HG03196 (cell line): Measurements from ENCODE around the gene ZFYVE21.
"Not testable (repeated sequence)": the region's sequence is repeated elsewhere in the genome, so short reads cannot be mapped to it uniquely, and the experiment has no call there.

Source experiments
- ATAC-seq: cut with Tn5 transposase; IDR thresholded peaks from one replicate; pipeline ENCODE4 v1.9.1; 2021; ENCODE audit not compliant: unreplicated experiment

Gene ZFYVE21

DNA sequence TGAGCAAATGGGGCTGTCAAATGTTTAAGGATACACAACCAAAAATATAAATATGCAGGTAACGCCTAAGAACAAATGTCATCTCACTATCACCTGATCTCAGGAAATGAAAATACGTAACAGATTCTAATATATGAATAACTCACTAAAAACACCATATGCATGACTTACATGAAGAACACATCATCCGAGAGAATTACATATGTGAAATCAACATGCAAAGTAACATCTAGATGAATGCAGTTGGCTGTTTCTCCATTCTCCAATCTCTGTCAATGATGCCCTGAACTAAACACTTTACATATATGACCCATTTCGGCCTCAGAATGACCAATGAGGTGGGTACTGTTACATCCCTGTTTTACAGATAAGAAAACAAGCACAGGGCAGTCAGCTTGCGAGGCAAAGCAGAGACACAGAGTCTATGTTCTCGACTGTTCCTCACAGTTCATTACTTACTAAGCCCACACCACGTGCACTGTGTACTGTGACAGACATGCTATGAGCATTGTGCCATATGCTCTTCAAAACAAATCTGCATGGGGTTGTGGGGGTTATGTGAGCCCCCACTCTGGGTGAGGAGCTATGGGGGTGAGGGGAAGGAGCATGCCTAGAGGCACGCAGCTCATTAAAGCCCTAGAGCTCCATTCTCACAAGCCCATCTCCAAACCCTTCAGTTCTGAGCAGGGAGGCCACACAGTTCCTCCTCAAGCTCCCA lies 42.6 kb downstream of the ZFYVE21 start:
- ATAC-seq, result no peak

DNA sequence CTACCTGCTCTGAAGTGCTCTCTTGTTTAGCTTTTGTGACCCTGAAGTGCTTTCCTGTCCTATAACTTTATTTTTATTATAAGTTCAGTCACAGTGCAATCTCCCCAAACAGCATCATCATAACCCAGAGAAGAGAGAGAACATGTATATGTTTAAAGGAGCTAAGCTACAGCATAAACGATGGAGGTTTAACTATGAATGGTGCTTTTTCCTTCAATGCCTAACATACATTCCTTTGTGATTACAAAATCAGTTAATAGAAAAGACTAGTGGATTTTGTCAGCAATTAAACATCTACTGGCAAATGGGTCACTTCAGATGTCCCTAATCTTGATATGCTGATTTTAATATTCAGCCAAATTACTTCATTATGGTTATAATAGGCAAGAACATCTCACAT lies 46.4 kb downstream of the ZFYVE21 start:
- no peak for ATAC-seq

DNA sequence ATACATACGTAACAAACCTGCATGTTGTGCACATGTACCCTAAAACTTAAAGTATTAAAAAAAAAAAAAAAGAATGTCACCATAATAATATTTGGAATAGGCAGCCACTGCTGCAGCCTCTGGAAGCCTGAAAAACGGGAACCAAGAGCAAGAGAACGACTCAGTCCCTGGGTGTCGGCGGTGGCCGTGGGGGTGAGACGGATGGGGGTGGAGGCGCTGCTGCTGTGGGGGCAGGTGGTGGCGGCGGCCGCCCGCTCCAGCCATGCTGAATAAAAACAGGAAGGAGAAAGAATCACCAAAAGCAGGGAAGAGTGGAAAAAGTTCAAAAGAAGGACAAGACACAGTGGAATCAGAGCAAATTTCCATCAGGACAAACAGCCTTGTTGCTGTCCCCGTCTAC lies 46.9 kb downstream of the ZFYVE21 start:
- no peak for ATAC-seq

DNA sequence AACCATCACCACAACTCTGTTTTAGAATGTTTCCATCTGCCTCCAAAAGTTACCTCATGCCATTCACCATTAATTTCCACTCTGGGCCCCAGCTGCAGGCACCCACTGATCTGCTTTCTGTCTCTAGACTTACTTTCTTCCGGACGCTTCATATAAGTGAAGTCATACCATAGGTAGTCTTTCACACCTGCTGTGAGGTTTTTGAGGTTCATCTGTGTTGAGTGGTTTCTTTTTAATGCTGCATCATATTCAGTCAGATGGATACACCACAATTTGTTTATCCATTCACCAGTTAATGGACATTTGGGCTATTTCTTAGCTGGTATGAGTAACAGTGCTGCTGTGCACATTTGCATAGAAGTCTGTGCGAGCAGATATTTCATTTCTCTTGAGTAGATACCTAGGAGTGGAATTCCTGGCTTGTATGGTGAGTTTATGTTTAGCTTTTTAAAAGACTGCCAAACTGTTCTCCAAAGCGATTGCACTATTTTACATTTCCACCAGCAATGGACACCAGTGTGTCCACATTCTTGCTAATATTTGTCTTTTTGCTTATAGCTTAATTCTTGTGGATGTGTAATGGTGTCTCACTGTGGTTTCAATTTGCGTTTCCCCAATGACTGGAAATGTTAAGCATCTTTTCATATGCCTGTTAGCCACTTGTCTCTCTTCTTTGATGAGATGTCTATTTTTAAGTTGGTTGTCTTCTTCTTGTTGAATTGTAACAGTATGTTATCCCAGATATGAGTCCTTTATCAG lies 48.3 kb downstream of the ZFYVE21 start:
- no peak for ATAC-seq

DNA sequence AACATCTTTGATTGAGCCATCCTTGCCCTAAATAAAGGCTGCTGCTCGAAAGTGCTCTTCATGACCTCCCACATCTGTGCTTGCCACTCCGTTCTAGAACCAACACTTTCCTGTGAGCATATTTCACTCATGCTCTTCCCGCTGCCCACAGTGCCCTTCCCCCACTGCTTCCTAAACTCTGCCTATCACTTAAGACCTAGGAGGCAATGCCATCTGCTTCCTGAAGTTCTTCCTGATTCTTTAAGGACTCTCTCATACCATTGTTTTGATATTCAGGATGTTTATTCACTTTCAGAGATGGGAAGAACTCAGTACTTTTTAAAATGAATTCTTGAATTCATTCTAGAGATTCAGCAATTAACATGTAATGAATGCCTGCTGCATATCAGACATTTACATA lies 49.9 kb downstream of the ZFYVE21 start:
- no peak for ATAC-seq

DNA sequence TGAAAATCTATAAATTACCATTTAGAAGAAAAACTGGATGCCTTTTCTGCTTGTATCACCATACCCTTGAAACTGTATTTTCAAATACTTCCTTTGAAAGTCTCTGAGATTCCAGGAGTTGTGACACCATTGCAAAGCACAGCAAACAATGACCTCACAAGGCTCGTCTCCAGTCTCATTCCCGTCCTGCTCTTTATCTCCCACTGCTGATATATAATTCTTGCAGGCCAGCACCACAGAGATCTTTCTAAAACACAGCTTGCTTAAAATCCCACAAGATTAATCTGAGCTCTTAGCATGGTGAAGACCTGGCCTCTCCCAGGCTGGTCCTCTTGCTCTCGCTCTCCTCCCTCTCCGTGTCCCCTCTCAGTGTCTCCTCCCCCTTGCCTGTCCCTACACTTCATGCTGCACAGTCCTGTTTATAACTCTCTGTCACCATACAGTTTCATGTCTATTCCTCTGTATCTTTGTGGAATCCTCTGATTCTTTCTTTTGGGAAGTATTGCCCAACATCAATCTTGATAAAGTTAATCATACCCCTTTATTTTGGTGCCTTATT lies 51.8 kb downstream of the ZFYVE21 start:
- ATAC-seq, result no peak

DNA sequence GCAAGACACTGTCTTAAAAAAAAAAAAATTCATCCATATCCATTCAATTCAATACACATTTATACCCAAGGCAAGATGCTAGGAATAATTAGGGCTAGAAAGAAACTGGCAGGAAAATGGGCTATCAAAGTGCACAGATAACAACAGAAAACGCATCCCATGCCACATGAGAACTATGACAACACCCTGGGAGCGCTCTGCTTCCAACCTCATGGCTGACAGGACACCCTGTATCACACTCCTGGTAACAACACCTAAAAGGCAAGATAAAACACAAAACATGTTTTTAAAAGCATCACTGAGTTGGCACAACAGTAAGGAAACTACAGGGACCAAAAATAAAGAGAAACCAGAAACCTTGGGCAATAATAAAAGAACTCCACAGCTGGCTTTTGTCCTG lies 54.9 kb downstream of the ZFYVE21 start:
- no peak for ATAC-seq

DNA sequence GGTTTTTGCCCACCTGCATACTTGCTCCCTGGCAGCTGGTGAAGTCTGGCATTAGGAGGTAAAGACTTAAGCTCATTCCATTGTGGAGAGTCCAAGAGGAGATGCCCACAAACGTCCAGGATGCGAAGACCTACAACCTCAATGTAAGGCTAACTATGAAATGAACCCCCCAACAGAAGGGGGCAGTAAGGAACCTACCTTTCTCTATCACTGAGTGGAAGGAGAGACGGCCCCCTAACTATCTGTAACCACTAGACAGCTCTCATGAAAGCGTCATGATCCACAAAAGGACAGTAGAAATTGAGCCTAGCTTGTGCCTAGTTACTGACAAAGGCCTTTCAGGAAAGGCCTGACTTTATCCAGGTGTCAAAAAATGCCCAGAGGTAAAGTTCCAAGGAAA lies 55.3 kb downstream of the ZFYVE21 start:
- no peak for ATAC-seq

DNA sequence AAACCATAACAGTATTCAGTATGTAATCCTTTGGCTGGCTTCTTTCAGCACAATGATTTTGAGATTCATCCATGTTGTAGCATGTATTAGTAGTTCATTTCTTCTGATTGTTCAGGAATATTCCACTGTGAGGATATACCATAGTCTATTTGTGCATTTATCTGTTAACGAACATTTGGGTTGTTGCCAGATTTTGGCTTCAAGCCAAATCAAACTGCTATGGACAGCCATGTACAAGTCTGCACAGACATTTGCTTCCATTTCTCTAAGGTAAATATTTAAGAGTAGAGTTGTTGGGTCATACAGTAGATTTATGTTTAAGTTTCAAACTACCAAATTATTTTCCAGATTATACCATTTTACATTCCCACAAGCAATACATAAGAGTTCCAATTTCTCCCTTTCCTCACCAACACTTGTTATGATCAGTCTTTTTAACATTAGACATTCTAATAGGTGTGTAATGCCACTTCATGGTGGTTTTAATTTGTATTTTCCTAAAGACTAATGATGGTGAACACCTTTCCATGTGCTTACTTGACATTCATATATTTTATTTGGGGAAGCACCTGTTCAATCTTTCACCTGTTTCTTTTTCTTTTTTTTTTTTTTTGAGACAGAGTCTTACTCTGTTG lies 56.6 kb downstream of the ZFYVE21 start:
- no peak for ATAC-seq

DNA sequence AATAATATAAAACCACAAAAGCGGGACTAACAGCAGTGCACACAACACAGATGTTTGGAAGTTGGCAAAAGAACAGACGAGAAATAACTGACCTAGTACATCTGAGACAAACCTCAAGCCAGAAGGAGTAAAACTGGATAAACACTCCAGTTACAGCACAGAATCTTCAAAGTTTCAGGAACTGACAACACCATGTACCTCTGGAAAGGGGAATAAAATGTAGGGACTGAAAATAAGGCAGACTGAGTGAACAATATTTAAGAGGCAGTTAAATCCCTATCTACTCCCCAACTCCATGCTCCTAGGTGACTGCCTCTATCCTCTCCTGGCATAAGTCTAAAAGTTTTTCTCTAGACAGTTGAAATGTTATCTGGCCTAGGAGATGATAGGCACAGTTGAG lies 57.9 kb downstream of the ZFYVE21 start:
- ATAC-seq, result no peak

DNA sequence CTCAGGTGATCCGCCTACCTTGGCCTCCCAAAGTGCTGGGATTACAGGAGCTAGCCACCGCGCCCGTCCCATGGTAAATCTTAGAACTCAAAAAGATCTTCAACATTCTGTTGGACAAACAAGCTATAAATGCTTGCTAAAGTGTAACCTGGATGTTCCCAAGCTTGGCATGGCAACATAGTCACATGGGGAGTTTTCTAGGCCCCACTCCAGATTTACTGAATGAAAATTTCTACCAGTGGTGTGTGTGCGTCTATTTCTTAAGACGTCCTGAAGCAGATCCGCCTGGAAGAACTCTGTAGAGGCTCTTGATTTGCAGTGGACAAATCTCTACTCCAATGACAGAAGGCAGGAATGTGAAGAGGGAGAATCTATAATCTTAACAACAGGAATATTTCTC lies 59.9 kb downstream of the ZFYVE21 start:
- no peak for ATAC-seq

DNA sequence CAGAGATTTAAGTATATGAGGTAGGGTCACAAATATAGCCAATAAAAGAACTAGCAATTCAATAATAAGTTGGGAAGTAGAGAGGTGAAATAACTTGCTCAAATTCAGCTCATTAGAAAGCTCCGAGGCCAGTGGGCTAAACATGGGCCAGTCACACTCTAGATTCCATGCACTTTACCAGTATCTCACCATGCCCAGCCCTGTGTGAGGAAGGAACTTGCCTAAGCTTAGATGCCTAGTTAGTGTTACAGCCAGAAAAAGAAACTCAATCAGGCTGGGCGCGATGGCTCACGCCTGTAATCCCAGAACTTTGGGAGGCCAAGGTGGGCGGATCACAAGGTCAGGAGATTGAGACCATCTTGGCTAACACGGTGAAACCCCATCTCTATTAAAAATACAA lies 60.7 kb downstream of the ZFYVE21 start:
- not testable (repeated sequence) for ATAC-seq

DNA sequence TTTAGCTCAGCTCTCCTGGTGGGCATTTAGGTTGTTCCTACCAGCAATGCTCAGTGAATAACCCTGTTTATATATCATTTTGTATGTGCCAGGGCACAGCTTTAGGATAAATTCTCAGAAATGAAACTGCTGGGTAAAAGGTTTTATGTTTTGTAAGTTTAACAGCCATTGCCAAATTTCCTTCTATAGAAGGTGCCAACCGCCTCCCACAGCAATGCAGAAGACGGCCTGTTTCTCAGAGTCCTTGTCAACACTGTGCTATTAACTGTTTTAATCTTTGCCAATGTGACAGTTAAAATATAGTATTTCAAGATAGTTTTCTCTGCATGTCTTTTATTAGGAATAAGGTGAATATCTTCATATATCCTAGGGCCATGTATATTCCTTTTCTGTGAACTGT lies 66.8 kb downstream of the ZFYVE21 start:
- ATAC-seq, result no peak
